GM21529 (cell line): Measurements from ENCODE around the gene ZSCAN5C.
"Not testable (repeated sequence)": the region's sequence is repeated elsewhere in the genome, so short reads cannot be mapped to it uniquely, and the experiment has no call there.

Source experiments
- ATAC-seq: cut with Tn5 transposase; IDR thresholded peaks from one replicate; pipeline ENCODE4 v1.9.1; 2021; ENCODE audit not compliant: unreplicated experiment

The ZSCAN5C gene

DNA sequence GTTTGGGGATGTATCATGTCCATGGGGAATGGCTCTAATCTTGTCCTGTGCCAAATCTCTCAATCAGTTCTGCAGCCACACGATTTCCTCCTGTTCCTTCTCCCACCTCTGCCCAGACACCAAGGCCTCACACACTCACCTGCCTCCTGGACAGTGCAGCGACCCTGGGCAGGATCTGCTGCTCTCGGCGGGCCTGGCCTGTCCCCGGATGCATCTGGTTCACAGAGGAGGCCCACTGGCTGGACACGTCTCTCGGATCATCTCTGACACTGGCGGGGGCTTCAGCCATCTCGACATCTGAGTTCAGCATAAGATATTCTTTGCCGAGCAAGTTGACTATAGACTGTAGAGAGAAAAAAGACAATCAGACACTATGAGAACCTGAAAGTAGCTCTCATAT, 10.4 kb upstream of the ZSCAN5C start:
- ATAC-seq, result no peak

DNA sequence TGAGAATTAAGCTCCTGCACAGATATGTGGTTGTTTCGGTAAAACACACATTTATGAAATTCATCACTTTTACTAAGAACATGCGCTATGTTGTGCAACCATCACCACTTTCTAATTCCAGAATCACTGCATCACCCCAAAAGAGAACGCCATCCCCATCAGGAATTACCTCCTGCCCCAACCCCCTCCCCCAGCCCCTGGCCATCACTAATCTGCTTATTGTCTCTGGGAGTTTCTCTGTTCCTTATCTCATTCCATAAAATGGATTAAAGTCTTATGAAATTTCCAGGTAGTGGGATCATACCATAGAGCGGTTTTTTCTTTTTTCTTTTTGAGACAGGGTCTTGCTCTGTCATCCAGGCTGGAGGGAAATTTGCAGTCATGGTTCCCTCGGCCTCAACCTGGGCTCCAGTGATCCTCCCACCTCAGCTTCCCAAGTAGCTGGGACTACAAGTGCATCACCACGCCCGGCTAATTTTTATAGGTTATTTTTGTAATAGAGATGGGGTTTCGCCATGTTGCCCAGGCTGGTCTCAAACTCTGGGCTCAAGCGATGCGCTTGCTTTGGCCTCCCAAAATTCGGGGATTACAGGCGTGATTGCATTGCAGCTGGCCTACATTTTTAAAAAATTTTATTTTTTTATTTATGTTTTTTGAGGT, 8.0 kb upstream of the ZSCAN5C start:
- no peak for ATAC-seq

DNA sequence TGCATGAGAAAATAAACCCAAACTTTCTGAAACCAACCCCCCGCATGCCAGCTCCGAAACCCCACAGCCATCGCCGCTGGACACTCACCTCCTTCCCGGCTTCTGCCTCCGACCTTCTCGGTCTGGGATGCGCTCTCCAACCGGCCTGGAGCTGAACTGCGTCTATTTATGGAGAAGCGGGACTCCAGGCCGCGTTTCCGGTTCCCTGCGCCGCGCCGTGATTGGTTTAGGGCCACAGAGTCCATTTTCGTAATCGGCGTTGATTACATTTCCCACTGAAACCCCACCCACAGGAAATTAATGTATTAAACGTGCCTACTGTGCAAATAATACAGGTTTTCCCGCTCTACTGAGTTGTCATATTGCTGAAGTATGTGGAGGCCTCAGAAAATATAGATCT, 4.4 kb upstream of the ZSCAN5C start, which contains the start of gene ZSCAN5B:
Gene ZSCAN5B (minus strand): TSS at position 138 of the 400 bp plus-strand sequence. CDS start 4,731 bp downstream, outside the sequence.
- ATAC-seq, result not testable (repeated sequence)

DNA sequence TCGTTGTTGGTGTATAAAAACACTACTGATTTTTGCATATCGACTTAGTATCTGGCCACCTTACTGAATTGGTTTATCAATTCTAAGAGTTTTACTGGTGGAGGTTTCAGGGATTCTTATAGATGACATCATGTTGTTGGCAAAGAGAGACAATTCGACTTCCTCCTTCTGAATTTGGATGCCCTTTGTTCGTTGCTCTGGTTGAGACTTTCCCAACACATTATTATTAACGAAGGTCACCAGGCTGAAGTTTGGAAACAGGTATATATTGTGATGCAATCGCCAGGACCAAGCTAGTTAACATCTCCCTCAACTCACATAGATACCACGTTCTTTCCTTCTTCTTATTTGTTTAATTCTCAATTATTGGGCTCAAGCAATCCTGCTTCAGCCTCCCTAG, 2.4 kb upstream of the ZSCAN5C start:
- ATAC-seq, result no peak

DNA sequence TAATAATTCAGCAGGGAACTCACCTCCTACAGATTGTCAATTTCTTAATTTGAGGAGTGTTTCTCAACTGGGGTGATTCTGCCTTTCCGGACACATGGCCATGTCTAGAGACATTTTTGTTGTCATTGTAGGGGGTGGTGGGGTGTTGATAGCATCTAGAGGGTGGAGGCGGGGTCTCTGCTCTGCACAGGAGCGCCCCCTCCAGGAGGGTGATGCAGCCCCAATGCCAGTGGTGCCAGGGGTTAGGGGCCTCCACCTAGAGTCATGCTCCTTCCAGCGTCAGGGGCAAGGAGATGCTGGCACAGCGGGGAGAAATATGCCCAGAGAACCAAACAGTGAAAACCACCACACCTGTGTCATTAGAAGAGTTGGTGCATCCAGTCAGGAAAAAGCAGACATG, 5.5 kb downstream of the ZSCAN5C start:
- ATAC-seq, result not testable (repeated sequence)

DNA sequence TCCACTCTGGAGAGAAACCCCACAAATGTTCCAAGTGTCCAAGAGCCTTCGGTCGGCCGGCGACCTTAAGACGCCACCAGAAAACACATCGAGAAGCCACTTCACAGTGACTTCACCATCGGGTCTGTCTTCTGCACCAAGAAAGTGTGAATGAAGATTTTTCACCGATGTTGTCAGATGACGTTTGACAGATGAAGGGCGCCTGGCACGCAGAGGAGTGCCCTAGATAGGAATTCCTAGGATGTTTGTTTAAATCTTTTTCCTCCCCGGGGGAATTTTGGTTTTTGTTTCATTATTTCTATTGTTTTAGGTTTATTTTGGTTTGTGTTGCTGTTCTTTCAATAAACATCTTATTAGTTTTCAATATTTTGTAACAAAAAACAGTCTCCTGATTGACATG, 7.0 kb downstream of the ZSCAN5C start:
- ATAC-seq, result no peak

DNA sequence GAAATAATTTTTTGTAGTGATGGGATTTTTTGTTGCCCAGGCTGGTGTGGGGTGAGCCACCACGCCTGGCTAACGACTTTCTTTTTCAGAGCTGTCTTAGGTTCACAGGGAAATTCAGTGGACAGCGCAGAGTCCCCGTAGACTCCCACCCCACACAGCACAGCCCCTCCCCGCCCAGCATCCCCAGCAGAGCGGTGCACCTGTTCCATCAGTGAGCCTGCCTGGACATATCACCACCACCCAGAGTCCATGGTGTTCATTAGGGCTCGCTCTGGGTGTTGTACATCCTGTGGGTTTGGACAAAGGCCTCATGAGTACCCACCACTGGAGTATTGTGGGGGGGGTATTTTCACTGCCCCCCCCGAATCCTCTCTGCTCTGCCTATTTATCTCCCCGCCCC, 8.0 kb downstream of the ZSCAN5C start:
- ATAC-seq, result not testable (repeated sequence)

DNA sequence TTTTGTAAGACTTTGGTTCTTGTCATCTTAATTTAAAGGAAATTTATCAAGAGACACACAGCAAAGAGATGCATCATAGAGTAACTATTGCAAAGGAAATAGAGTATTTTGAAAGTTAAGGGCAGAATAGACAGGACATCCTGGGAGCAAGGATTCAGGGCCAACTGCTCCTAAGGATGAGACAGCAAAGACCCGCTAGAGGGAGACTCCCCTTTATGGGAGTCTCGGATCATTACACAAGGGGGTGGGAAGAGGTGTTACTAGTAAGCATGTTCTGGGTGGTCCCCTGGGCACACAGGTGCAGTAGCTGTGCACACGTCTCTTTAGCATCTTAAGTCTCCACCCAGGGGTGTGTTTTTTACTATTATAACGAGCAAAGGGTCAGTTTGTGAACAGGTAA, 9.6 kb downstream of the ZSCAN5C start:
- no peak for ATAC-seq

DNA sequence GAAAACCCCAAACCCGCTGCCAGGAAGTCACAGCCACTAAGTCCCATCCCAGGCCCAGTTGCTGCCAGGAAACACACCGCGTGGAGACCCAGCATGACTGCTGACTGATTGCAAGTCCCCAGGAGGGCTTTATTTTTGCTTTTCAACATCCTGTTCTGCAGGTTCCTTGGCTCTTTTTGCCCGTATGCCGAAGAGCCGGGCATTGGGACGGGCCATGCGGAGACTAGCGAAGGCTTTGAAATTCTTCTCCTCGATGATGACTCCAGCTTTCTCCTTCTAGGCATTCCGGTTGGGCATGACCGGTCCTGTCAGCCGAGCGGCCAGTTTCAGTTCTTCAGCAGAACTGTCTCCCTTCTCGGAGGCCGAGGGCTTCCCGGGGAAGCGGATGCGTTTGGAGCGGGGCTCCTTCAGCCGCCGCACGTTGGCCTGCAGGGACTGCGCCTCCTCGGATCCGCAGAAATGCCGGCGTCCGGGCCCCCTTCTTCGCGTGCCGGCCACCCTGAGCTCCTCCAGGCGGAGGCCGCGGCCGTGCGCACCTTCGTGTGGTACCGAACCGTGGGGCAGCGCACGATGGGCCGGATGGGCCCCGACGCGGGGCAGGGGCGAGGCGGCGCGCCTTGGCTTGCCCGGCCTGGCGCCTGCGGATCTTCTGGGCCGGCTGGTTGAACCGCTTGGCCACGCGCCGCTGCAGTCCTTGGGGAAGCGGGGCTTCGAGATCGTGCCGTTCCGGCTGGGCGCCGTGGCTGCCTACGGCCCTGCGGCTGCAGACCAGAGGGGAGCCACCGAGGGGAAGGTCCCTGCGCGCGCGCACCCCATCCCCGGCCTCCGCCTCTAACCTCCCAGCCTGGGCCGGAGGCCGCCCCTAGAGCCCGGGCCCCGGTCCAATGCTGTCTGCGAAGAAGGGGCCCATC, 15.2 kb downstream of the ZSCAN5C start:
- ATAC-seq, result no peak

DNA sequence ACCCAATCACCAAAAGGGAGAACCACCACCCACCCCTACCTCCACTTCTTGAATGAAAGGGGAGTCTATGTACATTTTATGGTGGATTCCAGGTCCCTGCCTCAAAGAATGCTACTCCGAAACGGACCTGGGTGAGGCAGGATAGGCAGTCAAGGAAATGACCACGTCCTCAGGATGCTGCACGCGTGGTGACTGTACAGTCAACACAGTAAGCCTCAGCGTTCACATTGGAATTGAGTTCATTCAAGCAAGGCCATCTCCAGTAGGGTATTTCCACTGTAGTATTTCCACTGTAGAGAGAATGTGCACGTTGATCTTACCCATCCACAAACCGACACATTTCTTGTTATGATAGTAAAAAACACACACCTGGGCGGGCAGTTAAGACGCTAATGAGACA, 16.9 kb downstream of the ZSCAN5C start:
- no peak for ATAC-seq

DNA sequence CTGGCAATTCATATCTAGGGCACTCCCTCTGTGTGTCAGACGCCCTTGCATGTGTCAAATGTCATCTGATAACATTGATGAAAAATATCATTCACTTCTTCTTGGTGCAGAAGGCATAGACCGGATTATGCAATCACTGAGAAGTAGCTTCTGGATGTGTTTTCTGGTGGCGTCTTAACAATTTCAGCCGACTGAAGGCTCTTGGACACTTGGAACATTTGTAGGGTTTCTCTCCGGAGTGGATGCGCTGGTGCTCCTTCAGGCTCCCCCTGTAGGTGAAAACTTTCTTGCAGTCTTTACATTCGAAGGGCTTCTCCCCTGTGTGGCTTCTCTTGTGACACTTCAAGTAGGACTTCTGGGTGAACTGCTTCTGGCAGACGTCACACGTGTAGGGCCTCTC, 19.4 kb downstream of the ZSCAN5C start:
- ATAC-seq, result not testable (repeated sequence)

DNA sequence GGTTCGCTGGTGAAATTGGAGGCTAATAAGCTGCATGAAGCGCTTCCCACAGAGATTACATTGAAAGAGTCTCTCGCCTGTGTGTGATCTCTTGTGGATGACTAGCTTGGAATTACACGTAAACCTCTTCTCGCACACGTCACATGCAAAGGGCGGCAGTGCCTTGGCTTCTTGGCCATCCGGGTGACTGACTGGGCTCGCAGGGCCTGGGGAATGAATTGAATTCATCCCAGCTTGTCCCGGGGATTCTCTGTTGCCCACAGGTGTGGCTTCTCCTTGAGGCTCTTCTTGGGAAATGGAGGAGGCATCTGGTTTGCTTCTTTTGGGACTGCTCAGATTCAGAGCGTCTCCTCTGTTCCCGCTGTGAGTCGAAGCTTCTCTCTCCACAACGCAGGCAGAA, 19.8 kb downstream of the ZSCAN5C start:
- ATAC-seq, result no peak

DNA sequence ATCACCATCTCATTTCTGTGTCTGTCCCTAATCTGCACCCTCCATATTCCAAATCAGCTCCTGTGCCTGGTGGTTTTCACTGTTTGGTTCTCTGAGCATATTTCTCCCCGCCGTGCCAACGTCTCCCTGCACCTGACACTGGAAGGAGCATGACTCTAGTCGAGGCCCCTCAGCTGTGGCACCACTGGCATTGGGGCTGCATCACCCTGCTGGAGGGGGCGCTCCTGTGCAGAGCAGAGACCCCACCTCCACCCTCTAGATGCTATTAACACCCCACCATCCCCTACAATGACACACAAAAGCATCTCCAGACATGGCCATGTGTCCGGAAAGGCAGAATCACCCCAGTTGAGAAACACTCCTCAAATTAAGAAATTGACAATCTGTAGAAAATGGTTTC, 20.8 kb downstream of the ZSCAN5C start:
- ATAC-seq, result no peak

DNA sequence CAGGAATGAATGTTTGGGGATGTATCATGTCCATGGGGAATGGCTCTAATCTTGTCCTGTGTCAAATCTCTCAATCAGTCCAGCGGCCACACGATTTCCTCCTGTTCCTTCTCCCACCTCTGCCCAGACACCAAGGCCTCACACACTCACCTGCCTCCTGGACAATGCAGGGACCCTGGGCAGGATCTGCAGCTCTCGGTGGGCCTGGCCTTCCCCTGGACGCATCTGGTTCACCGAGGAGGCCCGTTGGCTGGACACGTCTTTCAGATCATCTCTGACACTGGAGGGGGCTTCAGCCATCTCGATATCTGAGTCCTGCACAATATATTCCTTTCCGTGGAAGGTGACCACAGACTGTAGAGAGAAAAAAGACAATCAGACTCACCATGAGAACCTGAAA, 21.4 kb downstream of the ZSCAN5C start:
- ATAC-seq, result no peak

DNA sequence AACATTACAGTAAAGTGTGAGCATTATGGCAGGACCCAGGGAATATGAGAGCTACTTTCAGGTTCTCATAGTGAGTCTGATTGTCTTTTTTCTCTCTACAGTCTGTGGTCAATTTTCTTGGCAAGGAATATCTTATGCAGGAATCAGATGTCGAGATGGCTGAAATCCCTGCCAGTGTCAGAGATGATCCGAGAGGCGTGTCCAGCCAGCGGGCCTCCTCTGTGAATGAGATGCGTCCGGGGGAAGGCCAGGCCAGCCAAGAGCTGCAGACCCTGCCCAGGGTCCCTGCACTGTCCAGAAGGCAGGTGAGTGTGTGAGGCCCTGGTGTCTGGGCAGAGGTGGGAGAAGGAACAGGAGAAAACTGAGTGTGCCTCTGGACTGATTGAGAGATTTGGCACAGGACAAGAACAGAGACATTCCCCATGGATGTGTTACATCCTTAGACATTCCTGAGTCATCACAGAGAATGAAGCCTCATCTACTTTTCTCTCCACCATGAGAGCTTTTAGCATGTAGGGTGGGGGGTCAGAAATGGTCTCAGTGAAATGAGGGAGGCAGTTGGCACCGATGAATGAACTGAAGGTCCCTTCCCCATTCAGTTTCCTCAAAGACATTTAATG, 43.2 kb downstream of the ZSCAN5C start:
- no peak for ATAC-seq

DNA sequence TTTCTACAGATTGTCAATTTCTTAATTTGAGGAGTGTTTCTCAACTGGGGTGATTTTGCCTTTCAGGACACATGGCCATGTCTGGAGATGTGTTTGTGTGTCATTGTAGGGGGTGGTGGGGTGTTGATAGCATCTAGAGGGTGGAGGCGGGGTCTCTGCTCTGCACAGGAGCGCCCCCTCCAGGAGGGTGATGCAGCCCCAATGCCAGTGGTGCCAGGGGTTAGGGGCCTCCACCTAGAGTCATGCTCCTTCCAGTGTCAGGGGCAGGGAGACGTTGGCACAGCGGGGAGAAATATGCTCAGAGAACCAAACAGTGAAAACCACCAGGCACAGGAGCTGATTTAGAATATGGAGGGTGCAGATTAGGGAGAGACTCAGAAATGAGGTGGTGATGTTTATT, 43.7 kb downstream of the ZSCAN5C start:
- ATAC-seq, result not testable (repeated sequence)

DNA sequence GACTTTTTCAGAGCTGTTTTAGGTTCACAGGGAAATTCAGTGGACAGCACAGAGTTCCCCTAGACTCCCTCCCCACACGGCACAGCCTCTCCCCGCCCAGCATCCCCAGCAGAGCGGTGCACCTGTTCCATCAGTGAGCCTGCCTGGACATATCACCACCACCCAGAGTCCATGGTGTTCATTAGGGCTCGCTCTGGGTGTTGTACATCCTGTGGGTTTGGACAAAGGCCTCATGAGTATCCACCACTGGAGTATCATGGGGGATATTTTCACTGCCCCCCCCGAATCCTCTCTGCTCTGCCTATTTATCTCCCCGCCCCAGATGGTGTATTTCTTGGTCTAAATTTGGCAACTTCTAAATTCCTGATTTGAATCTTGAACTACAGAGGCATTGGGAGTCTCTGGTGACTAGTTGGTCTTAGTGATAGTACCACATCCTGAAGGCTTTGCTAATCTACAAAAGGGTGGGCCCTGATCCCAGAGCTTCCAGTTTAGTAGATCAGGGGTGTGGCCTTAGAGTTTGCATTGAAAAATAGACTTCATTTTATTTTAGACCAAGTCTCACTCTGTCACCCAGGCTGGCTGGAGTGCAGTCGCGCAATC, 46.8 kb downstream of the ZSCAN5C start:
- ATAC-seq, result not testable (repeated sequence)

DNA sequence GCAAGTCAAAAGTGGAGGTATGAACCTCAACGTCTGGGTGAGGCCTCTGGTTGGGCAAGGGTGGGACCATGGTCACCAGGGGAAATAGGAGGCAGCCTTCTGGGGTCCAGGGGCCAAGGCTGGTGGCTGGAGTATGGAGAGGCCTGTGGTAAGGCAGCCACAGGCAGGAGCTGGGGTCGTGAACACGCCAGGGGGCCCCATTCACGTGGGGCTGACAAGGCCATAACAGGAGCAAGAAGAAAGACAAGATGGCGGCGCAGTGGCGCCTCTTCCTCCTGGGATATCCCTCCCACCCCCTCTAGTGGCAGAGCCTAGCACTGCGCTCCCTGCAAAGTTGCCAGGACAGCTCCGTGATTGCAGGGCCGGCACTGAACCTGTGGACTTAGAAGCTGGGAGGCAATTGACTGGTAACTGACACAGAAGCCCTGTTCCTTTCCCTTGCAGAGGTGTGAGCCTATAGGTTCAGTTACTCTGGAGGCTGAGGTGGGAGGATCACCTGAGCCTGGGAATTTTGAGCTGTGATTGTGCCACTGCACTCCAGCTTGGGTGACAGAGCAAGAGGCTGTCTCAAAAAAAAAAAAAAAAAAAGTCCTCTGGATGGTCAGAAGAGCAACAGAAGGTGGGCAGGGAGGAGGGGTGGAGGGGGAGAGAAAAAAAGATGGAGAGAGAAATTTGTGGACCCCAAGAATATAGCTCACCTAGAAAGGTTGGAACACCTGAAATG, 50.8 kb downstream of the ZSCAN5C start:
- no peak for ATAC-seq

DNA sequence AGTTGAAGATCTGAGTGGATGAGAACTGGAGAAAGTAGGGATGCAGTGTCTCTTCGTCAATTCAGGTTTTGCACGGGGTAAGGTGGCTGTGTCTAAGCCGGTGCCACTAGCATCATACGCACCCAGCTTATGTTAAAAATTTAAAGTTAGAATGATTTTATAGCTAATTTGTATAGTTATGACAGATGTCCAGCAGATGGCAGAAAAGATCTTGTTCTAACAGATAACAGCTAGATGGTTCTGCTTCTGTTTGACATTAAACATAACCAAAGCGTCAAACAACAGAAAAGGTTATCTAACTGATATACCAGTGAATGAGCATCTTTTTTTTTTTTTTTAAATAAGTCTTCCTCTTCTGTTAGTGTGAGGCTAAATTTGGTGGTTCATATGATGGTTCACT, 51.7 kb downstream of the ZSCAN5C start:
- no peak for ATAC-seq

DNA sequence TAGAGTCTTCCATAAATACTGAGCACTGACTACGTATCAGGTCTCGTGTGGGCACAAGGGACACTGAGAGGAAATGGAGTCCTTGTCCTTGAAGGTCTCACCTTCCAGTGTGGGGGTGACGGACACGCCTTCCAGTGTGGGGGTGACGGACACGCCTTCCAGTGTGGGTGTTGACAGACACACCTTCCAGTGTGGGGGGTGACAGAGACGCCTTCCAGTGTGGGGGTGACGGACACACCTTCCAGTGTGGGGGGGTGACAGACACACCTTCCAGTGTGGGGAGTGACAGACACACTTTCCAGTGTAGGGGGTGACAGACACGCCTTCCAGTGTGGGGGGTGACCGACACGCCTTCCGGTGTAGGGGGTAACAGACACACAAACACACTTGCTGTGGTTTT, 56.2 kb downstream of the ZSCAN5C start:
- no peak for ATAC-seq
